ENCODE measurements around the gene SCN5A.
A peak's percentile ranks its signal among the peaks of the same experiment; 100 is the strongest.

Gene SCN5A

GRCh38 chr3:38651153-38651789 is 1.8 kb upstream of the SCN5A start:
- H3K4me3 ChIP-seq (ENCODE audit: low read depth in 1 of 2, low read length in 1 of 2), result no peak overlapping the region
- peaks cover 51% of the 10 kb centered on the region for H3K27me3 ChIP-seq

GRCh38 chr3:38650248-38650951 is 913 bp upstream of the SCN5A start:
- TF ChIP-seq CTCF (IDR thresholded peaks at IDR 0.05), result no peak
- Histone ChIP-seq H3K27me3 (peaks cover 59% of the 10 kb centered on the region), H3K4me1 (ENCODE audit: control insufficient read depth in 1 of 2, insufficient read depth in 1 of 2, low read depth in 1 of 2, low read length in 1 of 2) (peaks cover 45% of the 10 kb centered on the region in 2 experiments), H3K9me3 (no peaks in the 10 kb centered on the region), H3K4me3 (ENCODE audit: low read depth in 1 of 2, low read length in 1 of 2) (peak overlapping the region in 1 of 2 experiments; percentile 44), H3K27ac (no peak overlapping the region), H3K36me3 (no peaks in the 10 kb centered on the region)

More at GRCh38 chr3:38651153-38651789, 1.8 kb upstream of the SCN5A start:
- Histone ChIP-seq H3K27ac (no peak overlapping the region), H3K36me3 (no peaks in the 10 kb centered on the region), H3K4me1 (ENCODE audit: control insufficient read depth in 1 of 2, insufficient read depth in 1 of 2, low read depth in 1 of 2, low read length in 1 of 2) (peaks cover 50 to 51% of the 10 kb centered on the region in 2 experiments), H3K9me3 (no peaks in the 10 kb centered on the region)
- TF ChIP-seq CTCF (IDR thresholded peaks at IDR 0.05), result peak; percentile 90

GRCh38 chr3:38648659-38649499 is 608 bp downstream of the SCN5A start:
- no peaks in the 10 kb centered on the region for H3K36me3 ChIP-seq
- peaks cover 71% of the 10 kb centered on the region for H3K27me3 ChIP-seq
- no peak overlapping the region for H3K27ac ChIP-seq
- H3K4me1 ChIP-seq (ENCODE audit: control insufficient read depth in 1 of 2, insufficient read depth in 1 of 2, low read depth in 1 of 2, low read length in 1 of 2), result peaks cover 30% of the 10 kb centered on the region in 2 experiments
- TF ChIP-seq CTCF (IDR thresholded peaks at IDR 0.05), result no peak
- no peaks in the 10 kb centered on the region for H3K9me3 ChIP-seq
- H3K4me3 ChIP-seq (ENCODE audit: low read depth in 1 of 2, low read length in 1 of 2), result peak overlapping the region; percentile 46 to 53

GRCh38 chr3:38648024-38648658 is 1.3 kb downstream of the SCN5A start:
- Histone ChIP-seq H3K36me3 (no peaks in the 10 kb centered on the region), H3K4me1 (ENCODE audit: control insufficient read depth in 1 of 2, insufficient read depth in 1 of 2, low read depth in 1 of 2, low read length in 1 of 2) (peaks cover 24 to 26% of the 10 kb centered on the region in 2 experiments), H3K27me3 (peaks cover 71% of the 10 kb centered on the region), H3K27ac (no peak overlapping the region), H3K9me3 (no peaks in the 10 kb centered on the region), H3K4me3 (ENCODE audit: low read depth in 1 of 2, low read length in 1 of 2) (peak overlapping the region in 1 of 2 experiments; percentile 7)
- no peak for TF ChIP-seq CTCF (IDR thresholded peaks at IDR 0.05)

All from neutrophil (primary cell).